Activated CD4-positive, CD25-positive, alpha-beta regulatory T cell treated with anti-CD3 and anti-CD28 coated beads, Interleukin-2, amount 50 U/mL, for 24 hours (primary cell): ENCODE data around the gene USP50.
A peak's percentile ranks its signal among the peaks of the same experiment; 100 is the strongest.
"Not testable (repeated sequence)": the region's sequence is repeated elsewhere in the genome, so short reads cannot be mapped to it uniquely, and the experiment has no call there.

ENCODE experiments used
- ATAC-seq, 2 donors: fragments of 150-1000 bp; cut with Tn5 transposase; one replicate each; pipeline ENCODE4 v1.10.0; 2021; ENCODE audit warnings: mild to moderate bottlenecking in 1 of 2, moderate library complexity in 1 of 2

USP50 gene

DNA sequence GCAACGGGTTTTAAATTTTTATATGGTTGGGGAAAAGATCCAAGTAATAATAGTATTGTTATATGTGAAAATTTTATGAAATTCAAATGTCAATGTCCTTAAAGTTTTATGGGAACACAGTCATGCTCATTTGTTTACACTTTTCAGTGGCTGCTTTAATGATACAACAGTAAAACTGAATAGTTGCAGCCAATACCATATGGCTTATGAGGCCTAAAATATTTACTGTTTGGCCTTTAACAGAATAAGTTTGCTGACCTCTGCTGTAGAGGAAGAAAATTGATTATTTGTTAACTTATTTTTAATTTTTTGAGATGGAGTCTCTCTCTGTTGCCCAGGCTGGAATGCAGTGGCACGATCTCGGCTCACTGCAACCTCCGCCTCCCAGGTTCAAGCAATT, 44.7 kb downstream of the USP50 start:
- no peak for ATAC-seq

DNA sequence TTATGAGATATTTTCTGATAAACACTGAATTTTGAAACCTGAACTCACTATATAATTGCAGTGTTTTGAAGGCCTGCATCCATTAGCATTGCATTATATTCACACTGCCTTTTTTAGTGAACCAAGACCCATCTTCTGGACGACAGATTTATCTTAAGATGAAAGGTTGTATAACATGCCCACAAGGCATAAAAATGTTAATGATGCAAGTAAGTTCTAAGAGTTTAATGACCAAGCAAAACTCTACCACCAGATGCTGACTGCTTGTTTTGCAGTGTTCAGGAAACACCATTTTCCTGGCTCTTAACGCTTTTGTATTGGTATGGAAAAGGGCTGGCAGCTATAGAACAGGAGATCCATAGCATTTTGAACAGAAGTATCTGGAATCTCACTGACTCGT, 46.1 kb downstream of the USP50 start:
- no peak for ATAC-seq

DNA sequence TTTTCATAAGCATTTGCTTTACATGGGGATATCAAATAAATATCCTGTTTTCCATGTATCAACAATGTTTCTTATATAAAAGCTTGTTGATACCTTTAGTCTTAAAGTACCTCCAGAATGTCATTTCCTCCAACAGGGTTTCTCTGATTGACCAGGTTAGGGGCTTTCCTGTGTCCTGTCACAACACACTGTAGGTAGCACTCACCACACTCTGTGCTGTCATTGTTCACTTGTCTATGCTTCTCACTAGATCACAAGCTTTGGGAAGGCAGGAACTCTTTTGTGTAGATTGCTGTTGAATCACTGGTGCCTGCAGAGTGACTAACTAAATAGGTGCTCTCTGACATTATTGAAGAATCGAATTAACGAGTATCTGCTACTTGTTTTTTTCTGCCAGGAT, 49.8 kb downstream of the USP50 start:
- ATAC-seq = no peak

DNA sequence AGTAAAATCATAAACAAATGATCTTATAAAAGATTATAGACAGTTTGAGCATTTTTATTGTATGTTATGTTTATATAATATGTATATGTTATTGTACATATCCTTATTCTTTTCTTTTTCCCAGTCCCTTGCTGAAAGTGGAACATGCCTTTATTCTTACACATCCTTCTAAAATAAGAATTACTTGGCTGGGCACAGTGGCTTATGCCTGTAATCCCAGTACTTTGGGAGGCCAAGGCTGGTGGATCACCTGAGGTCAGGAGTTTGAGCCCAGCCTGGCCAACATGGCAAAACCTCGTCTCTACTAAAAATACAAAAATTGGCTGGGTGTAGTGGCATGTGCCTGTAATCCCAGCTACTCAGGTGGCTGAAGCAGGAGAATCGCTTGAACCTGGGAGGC, 51.9 kb downstream of the USP50 start:
- not testable (repeated sequence) for ATAC-seq

DNA sequence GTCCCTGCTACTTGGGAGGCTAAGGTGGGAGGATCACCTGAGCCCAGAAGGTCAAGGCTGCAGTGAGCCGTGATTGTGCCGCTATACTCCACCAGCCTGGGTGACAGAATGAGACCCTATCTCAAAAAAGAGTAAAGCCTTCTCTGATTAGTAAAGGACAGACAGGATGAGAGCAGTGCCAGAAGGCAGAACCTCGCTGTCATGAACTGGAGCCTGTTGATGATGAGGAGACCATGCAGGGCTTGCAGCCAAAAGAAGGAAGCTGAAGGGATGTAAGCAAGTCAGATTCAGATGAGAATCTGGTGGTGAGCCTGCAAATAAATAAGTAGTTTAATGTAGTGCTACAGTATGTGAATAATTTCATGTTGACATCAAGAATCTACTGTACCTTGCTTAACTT, 52.8 kb downstream of the USP50 start:
- ATAC-seq = no peak

DNA sequence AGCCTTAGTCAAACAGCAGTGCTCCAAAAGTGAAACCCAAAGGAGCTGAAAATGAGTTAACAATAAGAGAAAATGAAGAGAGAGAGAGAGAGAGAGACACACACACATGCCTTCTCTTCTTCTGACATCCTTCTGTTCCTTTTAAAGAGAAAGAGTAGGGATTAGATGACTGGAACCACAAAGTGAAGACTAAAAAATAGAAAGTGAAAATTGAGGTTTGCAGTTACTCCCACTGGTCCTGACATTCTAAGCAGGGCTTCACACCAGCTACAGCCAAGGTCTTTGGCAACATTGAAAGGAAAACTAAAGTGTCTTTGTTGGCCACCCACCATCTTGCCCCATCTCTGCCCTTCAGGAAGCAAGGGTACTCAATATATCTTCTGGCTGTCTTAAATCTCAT, 59.2 kb downstream of the USP50 start:
- peak in 1 of 2 donors; percentile 36 for ATAC-seq

DNA sequence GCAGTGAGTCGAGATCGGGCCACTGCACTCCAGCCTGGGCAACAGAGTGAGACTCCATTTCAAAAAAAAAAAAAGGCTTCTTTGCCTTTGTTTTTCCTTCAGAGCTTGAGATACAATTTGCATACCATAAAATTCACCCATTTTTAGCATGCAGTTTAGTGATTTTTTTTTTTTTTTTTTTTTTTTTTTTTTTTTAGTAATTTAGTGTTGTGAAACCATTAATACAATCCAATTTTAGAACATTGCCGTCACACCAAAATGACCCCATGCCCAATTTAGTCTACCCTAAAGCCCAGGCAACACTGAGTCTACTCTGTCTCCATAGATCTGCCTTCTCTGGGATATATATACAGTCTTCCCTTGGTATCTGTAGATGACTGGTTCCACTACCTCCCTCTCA, 61.1 kb downstream of the USP50 start:
- ATAC-seq = no peak

DNA sequence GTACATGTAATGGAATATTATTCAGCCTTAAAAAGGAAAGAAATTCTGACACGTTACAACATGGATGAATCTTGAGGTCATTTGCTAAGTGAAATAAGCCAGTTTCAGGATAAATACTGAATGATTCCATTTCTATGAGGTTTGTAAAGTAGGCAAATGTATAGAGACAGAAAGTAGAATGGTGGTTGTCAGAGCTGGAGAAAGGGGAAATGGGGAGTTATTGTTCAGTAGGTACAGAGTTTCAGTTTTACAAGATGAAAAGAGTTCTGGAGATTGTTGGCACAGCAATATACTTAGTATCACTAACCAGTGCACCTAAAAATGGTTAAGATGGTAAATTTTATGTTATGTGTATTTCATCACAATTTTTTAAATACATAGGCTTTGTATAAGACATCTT, 61.7 kb downstream of the USP50 start:
- ATAC-seq = peak in 1 of 2 donors; percentile 43

DNA sequence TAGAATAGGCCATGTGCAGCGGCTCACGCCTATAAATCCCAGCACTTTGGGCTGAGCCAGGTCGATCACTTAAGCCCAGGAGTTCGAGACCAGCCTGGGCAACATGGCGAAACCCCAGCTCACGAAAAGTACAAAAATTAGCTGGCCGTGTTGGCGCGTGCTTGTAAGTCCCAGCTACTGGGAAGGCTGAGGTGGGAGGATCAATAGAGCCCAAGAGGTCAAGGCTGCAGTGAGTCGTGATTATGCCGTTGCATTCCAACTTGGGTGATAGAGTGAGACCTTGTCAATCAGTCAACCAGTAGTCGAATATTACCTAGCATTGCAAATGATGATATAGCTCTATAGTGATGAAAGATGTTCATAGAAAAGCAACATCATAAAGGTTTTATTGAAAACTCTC, 70.3 kb downstream of the USP50 start:
- no peak for ATAC-seq

DNA sequence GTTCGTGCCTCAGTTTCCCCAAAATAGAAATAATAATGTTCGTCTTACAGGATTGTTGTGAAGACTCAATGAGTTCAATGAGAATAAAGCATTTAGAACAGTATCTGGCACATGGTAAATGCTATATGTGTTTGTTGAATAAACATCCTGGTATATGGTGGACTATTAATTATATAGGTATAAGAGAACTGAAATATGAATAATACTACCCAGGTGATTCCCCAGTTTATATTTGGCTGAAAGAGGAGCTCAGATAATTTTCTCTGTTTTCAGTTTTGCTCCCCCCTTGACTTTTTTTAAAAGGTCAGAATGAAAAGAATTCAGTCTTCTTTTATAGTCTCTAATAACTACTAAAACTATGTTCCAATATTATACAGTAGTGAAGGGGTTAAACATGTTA, 75.4 kb downstream of the USP50 start:
- ATAC-seq = no peak

DNA sequence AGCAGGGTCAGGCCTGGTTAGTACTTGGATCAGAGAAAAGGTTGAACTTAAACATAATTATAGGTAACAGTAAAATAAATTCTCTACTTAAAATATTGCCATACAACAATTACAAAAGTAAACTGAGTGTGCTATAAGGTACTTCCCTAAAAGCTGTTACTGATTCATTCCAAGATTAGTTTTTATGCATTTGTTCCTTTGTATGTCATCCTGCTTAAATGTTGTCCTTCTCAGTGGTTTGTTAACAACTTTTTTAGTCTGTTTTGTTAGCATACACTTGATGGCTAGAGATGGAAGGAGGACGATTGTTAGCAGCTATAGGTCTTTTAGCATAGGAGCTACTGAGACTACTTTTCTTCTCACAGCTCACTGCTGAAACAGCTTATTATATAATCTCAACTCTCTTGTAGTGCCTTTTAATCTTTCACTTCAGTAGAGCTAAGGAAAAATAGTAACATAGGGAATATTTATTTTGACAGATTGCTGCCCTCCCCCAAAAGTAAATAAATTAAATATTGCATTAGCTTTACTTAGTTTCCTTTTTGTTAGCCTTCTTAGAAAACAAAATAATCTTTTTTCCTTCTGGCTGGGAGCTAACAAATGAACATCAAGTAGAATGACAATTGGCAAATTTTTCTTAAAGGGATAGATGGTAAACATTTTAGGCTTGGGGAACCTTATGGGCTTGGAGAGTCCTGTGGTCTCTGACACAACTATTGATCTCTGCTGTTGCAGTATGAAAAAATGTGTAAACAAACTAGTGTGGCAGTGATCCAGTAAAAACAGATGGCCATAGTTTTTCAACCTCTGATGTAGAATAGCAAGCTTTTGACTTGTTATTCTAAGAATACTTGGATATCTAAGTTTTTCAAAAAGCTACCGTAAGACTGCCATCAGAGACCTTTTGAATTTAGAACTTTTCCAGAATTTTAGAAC, 82.8 kb downstream of the USP50 start:
- no peak for ATAC-seq

DNA sequence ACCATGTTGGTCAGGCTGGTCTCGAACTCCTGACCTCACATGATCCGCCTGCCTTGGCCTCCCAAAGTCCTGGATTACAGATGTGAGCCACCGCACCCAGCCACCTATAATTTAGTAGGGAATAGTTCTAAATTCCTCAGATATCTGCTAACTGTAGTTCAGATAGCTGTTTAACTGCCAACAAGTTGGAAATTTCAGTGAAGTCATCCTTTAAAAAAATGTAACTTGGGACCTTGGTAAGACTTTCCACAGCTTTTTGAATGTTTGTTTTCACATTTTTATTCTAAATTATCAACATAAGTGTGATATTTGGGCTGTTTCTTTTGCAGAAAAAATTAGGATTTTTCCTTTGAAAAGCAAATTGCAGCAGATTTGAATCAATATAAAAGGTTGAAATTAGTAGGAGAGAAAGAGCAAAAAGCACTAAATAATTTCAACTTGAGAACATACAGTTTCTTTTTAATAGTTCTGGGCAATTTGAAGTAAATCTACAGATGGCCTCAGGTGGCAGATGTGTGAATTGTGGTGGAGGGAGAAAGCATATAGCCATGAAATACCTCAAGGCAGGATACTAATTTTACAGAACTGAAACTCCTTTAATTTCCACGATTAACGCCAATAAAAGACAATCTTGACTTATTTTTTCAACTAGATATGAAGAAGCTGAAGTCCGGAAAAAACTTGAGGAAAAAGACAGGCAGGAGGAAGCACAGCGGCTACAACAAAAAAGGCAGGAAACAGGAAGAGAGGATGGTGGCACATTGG, 87.9 kb downstream of the USP50 start:
- ATAC-seq = no peak

DNA sequence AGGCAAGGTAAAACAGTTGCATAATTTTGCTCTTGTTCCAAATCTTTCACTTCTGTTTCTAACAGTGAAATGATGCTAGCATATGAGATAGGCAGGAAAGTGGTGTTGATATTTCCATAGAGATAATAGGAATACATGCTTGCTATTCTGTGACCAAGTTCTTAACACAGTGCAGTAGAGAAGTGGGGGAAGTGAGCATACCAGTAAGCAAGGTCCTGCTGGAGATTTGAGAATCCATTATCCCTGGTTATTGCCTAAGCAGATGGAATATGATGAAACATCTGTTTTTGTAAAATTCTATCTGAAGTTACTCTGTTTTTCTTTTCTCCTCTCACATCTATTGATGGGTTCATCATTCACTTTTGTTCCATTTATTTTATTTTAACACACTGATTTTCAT, 93.5 kb downstream of the USP50 start:
- no peak for ATAC-seq
